Measurements from ENCODE around the gene PKN2. TPM values are rescaled to one million over a fixed set of nuclear protein-coding genes. Genes with fewer than 3 reads are reported as not detected.

The PKN2 gene
- total and polyA plus RNA-seq, 9 of the 15 experiments (the other 6 are each of a cell fraction or from before 2014, with no cell fraction given): 4.5 to 25.3 (median 19.2) TPM

DNA sequence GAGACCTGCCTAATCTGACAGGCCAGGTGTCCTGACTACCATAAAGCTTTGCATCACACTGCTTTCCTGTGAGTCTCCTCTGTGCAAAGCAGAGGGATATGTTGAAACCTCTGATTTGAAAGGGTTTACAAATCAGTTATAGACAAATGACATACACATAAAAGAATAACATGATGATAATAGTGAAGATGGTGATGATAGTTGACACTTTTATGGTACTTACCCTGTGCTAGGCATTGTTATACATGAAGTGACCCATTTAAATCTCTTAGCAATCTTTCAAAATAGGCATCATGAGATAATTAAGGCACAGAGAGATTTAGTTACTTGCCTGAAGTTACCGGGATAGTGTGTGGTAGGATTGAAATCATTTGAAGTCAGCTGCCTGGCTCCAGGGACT, 34.1 kb upstream of the PKN2 start:
- Histone ChIP-seq H3K27me3 (ENCODE audit: control insufficient read depth in 2 of 2, insufficient read depth in 2 of 2, low read length in 2 of 2) (no peaks in the 10 kb centered on the region), H3K79me2 (ENCODE audit: control insufficient read depth, insufficient read depth, low read length) (no peaks in the 10 kb centered on the region), H4K20me1 (replicated peaks; ENCODE audit: control insufficient read depth, insufficient read depth, low read length) (no peaks in the 10 kb centered on the region), H3K36me3 (ENCODE audit: control insufficient read depth, insufficient read depth, low read length) (no peaks in the 10 kb centered on the region), H3K9me3 (replicated peaks; ENCODE audit: control insufficient read depth, insufficient read depth, low read depth, low read length) (no peaks in the 10 kb centered on the region), H3K27ac (ENCODE audit: extremely low read depth, low read depth, low read length) (no peak overlapping the region), H3K9ac (ENCODE audit: insufficient read depth in 1 of 2, low read depth in 2 of 2, low read length in 2 of 2) (no peak overlapping the region), H3K4me1 (replicated peaks in 1 of 2; ENCODE audit: control insufficient read depth in 2 of 2, insufficient read depth in 2 of 2, low read length in 2 of 2) (no peaks in the 10 kb centered on the region; a peak in 1 of 5 replicates), H2AFZ (ENCODE audit: low read depth, low read length) (no peak overlapping the region), H3K4me2 (ENCODE audit: insufficient read depth, low read length) (no peak overlapping the region), H3K9me1 (ENCODE audit: control insufficient read depth, insufficient read depth, low read length) (no peaks in the 10 kb centered on the region), H3K4me3 (no peak overlapping the region)
- POLR2A ChIA-PET: interaction anchor here (0.8 kb wide), 1 partner anchor 22 kb away, joined by 4 read pairs; no protein-coding TSS in a partner anchor
- in situ Hi-C loops (cut with MboI): no loop called here
- intact Hi-C loops (cut with micrococcal nuclease): no loop called here
- no peak for DNase-seq (ENCODE audit: extremely low read depth in 1 of 4, low spot score in 3 of 4)
- FAIRE-seq: no peak
- CTCF ChIA-PET (ENCODE audit: low intra/inter-chr PET ratio): no interaction called here
- no peak for ATAC-seq
- WGBS (ENCODE audit: insufficient coverage, low coverage, missing lambda C conversion rate): 0% methylated on average over 1 of the region's 1 CpG
- BruUV-seq (replicated peaks): no TSS peak
- TF ChIP-seq ZNF165 (CRISPR knock-in tag; IDR thresholded peaks at IDR 0.05; ENCODE audit: borderline replicate concordance) (no peak), ZNF518B (CRISPR knock-in tag; IDR thresholded peaks at IDR 0.05) (no peak), CHD7 (IDR thresholded peaks at IDR 0.05; ENCODE audit: low read depth, low read length) (no peak), RHOXF2B (CRISPR knock-in tag; conservative IDR thresholded peaks at IDR 0.05) (no peak), FOXA1 (IDR thresholded peaks at IDR 0.05; ENCODE audit: borderline replicate concordance) (no peak), ZNF134 (CRISPR knock-in tag; conservative IDR thresholded peaks at IDR 0.05) (no peak), ETS2 (tag; IDR thresholded peaks at IDR 0.05; ENCODE audit: borderline replicate concordance, poor library complexity, severe bottlenecking) (no peak)
- TF ChIP-seq, protein P1, sequence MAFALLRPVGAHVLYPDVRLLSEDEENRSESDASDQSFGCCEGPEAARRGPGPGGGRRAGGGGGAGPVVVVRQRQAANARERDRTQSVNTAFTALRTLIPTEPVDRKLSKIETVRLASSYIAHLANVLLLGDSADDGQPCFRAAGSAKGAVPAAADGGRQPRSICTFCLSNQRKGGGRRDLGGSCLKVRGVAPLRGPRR (CRISPR knock-in tag; IDR thresholded peaks at IDR 0.05): no peak

All from K562 (cell line).